Head of caudate nucleus (tissue), 42 donors: ENCODE data around the gene KIAA1671.
"Not testable (repeated sequence)": the region's sequence is repeated elsewhere in the genome, so short reads cannot be mapped to it uniquely, and the experiment has no call there.

ENCODE experiments used
- DNase-seq, 42 donors: peaks; one replicate each; pipeline versions ENCODE4 v3.0.0 to v3.0.0-alpha.2; 2020 to 2021; ENCODE audit warnings: mixed read lengths in 7 of 42
- intact Hi-C: fragments of 100-400 bp; cut with DNase I; formaldehyde crosslinking; loops from one replicate; pipeline ENCODE4 v1.15.0; 2022

Gene KIAA1671

DNA sequence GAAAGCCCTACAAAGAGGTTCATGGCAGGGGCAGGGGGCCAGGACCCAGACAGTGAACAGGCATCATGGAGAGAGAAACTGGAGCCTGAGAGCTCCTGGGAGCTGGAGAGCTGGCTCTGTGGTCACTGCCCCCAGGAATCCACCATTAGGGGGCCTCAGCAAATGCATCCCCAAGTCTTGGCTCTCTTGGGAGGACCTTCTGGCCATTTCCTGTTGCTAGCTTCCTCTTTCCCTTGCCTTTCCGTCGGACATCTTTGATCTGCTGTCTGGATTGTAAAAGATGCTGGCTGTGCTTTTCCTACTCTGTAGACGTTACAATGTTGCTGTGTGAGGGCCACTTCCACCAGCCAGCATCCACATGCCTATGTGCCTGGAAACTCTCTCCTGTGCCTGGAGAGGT lies 259.8 kb downstream of the KIAA1671 start:
- intact Hi-C loops, result no loop called here
- DNase-seq, result no peak

- no peak for DNase-seq
- intact Hi-C loops, result no loop called here
Observed at GRCh38 chr22:25213221-25213620, 260.7 kb downstream of the KIAA1671 start.

GRCh38 chr22:25216230-25216629 lies 263.7 kb downstream of the KIAA1671 start:
- intact Hi-C loops, result no loop called here
- no peak for DNase-seq

DNA sequence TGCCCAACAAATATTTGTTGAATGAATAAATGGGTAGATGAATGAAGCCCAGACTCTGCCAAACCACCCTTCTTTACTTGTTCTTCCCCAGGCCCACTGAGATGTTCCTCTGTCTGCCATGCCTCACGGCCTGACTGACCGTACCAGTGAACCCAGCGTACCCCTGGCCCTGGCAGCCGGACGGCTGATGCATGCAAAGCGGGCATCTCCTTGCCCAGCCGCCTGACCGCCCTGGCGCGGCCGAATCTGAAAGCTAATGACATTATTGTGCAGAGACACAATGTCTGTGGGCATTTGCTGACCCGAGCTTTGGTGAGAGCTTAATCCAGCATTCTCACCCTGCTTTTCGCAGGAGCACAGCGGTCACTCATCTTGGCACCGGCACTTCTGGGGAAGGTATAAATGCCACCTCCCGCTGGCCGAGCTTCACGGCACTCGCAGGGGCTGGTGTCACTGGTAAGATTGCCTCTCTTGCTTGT lies 266.7 kb downstream of the KIAA1671 start, which contains the start of gene CRYBB2:
TSS of gene CRYBB2 (plus strand) at position 429 of the 479 bp plus-strand sequence. CDS start 1,791 bp downstream, outside the sequence.
- intact Hi-C loops, result no loop called here

DNA sequence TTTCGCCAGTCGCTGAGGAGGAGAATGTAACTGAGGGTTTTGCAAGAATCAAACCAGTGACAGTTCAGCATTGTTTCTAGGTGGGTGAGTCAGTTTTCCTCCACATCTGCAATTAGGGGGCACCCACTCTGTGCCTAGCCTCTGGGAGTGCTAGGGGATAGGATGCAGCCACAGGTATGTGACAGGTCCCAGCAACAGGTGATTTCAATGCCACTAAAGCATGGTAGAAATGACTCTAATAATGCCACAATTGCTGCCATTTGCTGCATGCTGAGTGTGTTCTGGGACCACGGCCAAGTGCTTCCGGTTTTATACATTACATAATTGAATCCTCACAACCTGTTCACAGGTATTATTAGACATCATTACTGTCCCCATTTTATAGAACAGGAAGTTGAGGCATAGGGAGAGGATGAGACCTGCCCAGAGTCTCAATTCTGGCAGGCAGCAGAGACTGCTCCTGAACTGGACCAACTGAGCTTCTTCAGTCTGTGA lies 267.5 kb downstream of the KIAA1671 start:
- intact Hi-C loops, result no loop called here

More for the DNA sequence above, 266.7 kb downstream of the KIAA1671 start, which contains the start of gene CRYBB2:
- DNase-seq, result peak in 3 of 42 donors; percentile 13 to 43 (median 28)

GRCh38 chr22:25221790-25222189 lies 269.3 kb downstream of the KIAA1671 start:
- DNase-seq, result no peak

More for the DNA sequence above, 267.5 kb downstream of the KIAA1671 start:
- DNase-seq, result peak in 10 of 42 donors; percentile 8 to 45 (median 22)

GRCh38 chr22:25223269-25223850 lies 270.8 kb downstream of the KIAA1671 start:
- no peak for DNase-seq
- intact Hi-C loops, result no loop called here

More at GRCh38 chr22:25221790-25222189, 269.3 kb downstream of the KIAA1671 start:
- intact Hi-C loops, result no loop called here

DNA sequence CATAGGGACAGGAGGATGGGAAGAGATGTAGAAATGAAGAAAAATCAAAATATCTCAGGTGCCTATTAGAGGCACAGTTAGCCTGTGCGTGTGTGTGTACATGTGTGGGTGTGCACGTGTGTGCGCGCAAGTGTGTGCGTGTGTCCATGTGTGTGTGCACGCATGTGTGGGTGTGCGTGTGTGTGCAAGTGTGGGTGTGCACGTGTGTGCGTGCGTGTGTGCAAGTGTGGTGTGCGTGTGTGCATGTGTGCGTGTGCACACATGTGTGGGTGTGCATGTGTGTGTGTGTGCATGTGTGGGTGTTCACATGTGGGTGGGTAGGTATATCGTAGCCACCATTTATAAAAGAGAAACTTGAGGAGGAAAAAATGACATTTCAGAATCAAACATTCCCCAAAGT lies 276.3 kb downstream of the KIAA1671 start:
- no peak for DNase-seq
- intact Hi-C loops, result no loop called here

GRCh38 chr22:25230760-25231159 lies 278.2 kb downstream of the KIAA1671 start:
- intact Hi-C loops, DNase-seq: not testable (repeated sequence)

DNA sequence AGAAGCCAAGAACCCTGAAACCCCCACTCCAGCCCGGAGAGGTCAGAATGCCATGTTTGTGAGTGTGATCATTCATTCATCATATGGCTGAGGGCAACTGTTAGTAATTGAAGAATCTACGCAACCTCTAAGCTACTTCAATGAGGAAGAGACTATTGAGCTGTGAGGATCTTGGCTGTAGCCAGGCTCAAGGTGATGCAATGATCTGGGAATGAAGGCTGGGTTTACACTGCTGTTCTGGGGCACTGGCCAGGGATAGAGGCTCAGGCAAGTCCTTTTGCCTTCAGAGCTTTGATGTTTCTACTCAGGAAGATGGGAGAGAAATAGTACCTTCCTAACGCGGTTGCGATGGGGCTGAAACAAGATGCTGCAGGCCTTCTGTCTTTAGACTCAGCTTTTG lies 279.8 kb downstream of the KIAA1671 start:
- DNase-seq, result no peak
- intact Hi-C loops, result no loop called here

GRCh38 chr22:25233706-25234105 lies 281.2 kb downstream of the KIAA1671 start:
- intact Hi-C loops, DNase-seq: not testable (repeated sequence)

- DNase-seq, result peak; percentile 33 to 83 (median 68)
- intact Hi-C loops, result no loop called here
Observed at GRCh38 chr22:25235547-25236290, 283.2 kb downstream of the KIAA1671 start.

DNA sequence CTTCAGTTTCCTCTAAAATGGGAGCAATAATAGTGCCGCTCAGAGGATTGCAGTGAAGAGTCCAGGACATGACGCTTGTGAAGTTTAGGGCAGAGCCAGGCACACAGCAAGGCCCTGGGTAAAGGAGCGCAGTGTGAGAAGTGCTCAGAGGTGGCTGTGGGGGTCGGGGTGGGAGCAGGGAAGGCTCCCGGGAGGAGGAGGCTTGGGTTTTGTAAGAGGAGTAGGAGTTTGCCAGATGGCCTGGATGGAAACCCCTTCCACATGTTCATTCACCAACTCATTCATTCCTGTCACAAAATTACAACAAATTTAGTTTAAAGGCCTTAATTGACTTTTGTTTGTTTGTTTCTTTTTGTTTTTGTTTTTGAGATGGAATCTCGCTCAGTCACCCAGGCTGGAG lies 283.9 kb downstream of the KIAA1671 start:
- intact Hi-C loops, result no loop called here
- no peak for DNase-seq

DNA sequence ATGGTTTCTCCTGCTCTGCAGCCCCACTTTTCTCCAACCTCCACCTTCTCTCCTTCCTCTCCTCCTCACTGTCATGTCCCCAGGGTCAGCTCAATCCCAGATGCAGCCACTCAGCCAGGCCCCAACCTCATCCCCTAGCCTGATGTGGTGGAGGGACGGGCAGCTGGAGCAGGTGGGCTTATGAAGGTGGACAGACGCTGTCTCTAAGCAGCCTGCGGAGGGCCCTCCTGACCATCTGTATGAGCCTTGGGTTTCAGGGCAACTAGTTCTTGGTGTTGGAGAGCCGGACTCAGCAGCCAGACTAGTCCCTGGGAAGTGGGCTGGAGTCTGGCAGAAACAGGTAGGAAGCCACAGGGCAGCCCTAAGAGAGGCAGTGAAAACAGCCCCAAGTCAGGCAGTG lies 285.0 kb downstream of the KIAA1671 start:
- intact Hi-C loops, result no loop called here
- no peak for DNase-seq

- intact Hi-C loops, DNase-seq: not testable (repeated sequence)
Observed at GRCh38 chr22:25238058-25238457, 285.5 kb downstream of the KIAA1671 start.
